ENCODE data around the gene SLC2A9. TPM values are rescaled to one million over a fixed set of nuclear protein-coding genes. Genes with fewer than 3 reads are reported as not detected.
A peak's percentile ranks its signal among the peaks of the same experiment; 100 is the strongest.

Gene SLC2A9
- total and polyA plus RNA-seq, 8 donors, result 0.61 to 35.3 (median 2.7) TPM

GRCh38 chr4:10018818-10019461, 2.4 kb downstream of the SLC2A9 start:
- peak; percentile 95 to 98 for DNase-seq
- no peaks in the 10 kb centered on the region for H3K9me3 ChIP-seq
- H3K27me3 ChIP-seq, result no peaks in the 10 kb centered on the region
- H3K36me3 ChIP-seq, result no peaks in the 10 kb centered on the region
- TF ChIP-seq EP300 (IDR thresholded peaks at IDR 0.05), result no peak
- TF ChIP-seq POLR2AphosphoS5 (IDR thresholded peaks at IDR 0.05), result peak; percentile 79 to 87 (median 86)
- TF ChIP-seq CTCF (IDR thresholded peaks at IDR 0.05), result peak in 5 of 7 experiments; percentile 92 to 99 (median 98)
- intact Hi-C loops (cut with DNase I; ENCODE audit: low total_unique reads), result loop anchor here (5.0 kb wide), 1 partner anchor 257 kb away; no protein-coding TSS in a partner anchor
- H3K4me1 ChIP-seq, result peaks cover 15 to 47% (median 20%) of the 10 kb centered on the region in 4 donors
- peak overlapping the region; percentile 77 to 90 (median 90) for H3K27ac ChIP-seq
- WGBS, 5 donors, result 1 to 7% (median 2%) methylated on average over 43 to 52 of the region's 52 CpGs
- peak overlapping the region; percentile 38 to 49 (median 44) for H3K4me3 ChIP-seq

GRCh38 chr4:10017037-10017893, 4.0 kb downstream of the SLC2A9 start:
- Histone ChIP-seq H3K36me3 (no peaks in the 10 kb centered on the region), H3K27me3 (no peaks in the 10 kb centered on the region), H3K9me3 (no peaks in the 10 kb centered on the region), H3K27ac (no peak overlapping the region), H3K4me1 (peaks cover 15 to 43% (median 20%) of the 10 kb centered on the region in 4 donors), H3K4me3 (no peak overlapping the region)
- TF ChIP-seq CTCF (IDR thresholded peaks at IDR 0.05) (no peak), POLR2A (IDR thresholded peaks at IDR 0.05) (no peak), EP300 (IDR thresholded peaks at IDR 0.05) (no peak), POLR2AphosphoS5 (IDR thresholded peaks at IDR 0.05) (no peak)
- WGBS, 5 donors, result 81 to 90% (median 86%) methylated on average over 11 of the region's 11 CpGs
- intact Hi-C loops (cut with DNase I; ENCODE audit: low total_unique reads), result loop anchor here (5.0 kb wide), 1 partner anchor 255 kb away; no protein-coding TSS in a partner anchor
- no peak for DNase-seq

DNA sequence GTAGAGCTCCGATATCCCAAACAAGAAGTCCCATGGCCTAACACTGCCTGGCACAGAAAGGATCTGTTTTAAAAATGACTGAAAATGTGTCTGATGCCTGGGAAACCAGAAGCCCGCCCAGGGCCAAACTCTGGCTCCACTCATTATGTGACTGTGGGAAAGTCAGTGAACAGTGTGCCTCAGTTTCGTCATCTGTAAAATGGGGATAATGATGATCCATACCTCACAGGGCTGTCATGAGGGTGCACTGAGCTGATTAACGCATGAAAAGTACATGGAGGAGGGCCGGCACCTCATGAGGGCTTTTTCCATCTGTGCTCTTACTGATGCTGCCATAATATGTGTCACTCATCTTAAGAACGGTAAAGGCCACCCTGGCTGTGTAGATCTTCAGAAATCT, 5.1 kb downstream of the SLC2A9 start:
- intact Hi-C loops (cut with DNase I; ENCODE audit: low total_unique reads), result loop anchor here (5.0 kb wide), 1 partner anchor 254 kb away; no protein-coding TSS in a partner anchor
- no peaks in the 10 kb centered on the region for H3K27me3 ChIP-seq
- TF ChIP-seq POLR2A (IDR thresholded peaks at IDR 0.05) (no peak), EP300 (IDR thresholded peaks at IDR 0.05) (no peak), POLR2AphosphoS5 (IDR thresholded peaks at IDR 0.05) (no peak), CTCF (IDR thresholded peaks at IDR 0.05) (no peak)
- no peaks in the 10 kb centered on the region for H3K9me3 ChIP-seq
- WGBS, 5 donors, result 62 to 82% (median 75%) methylated on average over 6 of the region's 6 CpGs
- no peak overlapping the region for H3K27ac ChIP-seq
- H3K4me1 ChIP-seq, result peaks cover 15 to 33% (median 19%) of the 10 kb centered on the region in 4 donors
- no peaks in the 10 kb centered on the region for H3K36me3 ChIP-seq
- DNase-seq, result no peak
- H3K4me3 ChIP-seq, result no peak overlapping the region

GRCh38 chr4:10015140-10015753, 6.0 kb downstream of the SLC2A9 start:
- DNase-seq, result peak; percentile 64 to 80
- peaks cover 15 to 24% (median 18%) of the 10 kb centered on the region in 4 donors for H3K4me1 ChIP-seq
- no peaks in the 10 kb centered on the region for H3K27me3 ChIP-seq
- 45 to 51% (median 48%) methylated on average over 5 to 7 of the region's 7 CpGs for WGBS, 5 donors
- no peaks in the 10 kb centered on the region for H3K36me3 ChIP-seq
- H3K27ac ChIP-seq, result no peak overlapping the region
- H3K9me3 ChIP-seq, result no peaks in the 10 kb centered on the region
- intact Hi-C loops (cut with DNase I; ENCODE audit: low total_unique reads), result loop anchor here (5.0 kb wide), 1 partner anchor 253 kb away; no protein-coding TSS in a partner anchor
- no peak overlapping the region for H3K4me3 ChIP-seq
- TF ChIP-seq CTCF (IDR thresholded peaks at IDR 0.05), result peak in 5 of 7 experiments; percentile 25 to 68 (median 57)
- no peak for TF ChIP-seq POLR2A (IDR thresholded peaks at IDR 0.05)

All from stomach (tissue), 9 donors.